Epidermal melanocyte (primary cell): ENCODE data around the gene PCYOX1L.
"Not testable (repeated sequence)": the region's sequence is repeated elsewhere in the genome, so short reads cannot be mapped to it uniquely, and the experiment has no call there.

ENCODE experiments used
- DNase-seq: peaks from one replicate; pipeline ENCODE4 v3.0.0; 2011; ENCODE audit warnings: low spot score; ENCODE audit not compliant: insufficient read length

Gene PCYOX1L

DNA sequence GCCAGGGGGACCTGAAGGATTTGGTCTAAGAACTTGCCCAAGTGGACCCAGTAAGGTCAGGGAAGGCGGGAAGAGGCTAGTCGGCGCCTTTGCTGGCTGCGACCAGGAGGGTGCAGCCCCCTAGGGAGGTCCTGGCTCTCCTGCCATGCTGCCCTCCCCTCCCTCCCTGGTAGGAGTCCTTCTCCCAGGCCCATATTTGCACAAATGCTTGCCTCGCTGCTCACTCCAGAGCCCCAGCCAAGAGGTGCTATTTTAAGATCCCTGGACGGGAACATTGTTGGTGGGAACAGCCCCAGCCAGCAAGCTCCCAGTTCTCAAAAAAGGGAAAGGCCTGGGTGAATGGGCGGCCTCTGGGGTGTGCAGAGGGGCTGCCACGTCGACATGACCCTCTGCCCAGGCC is 25.6 kb downstream of the PCYOX1L start:
- no peak for DNase-seq

- no peak for DNase-seq
These were observed 28.3 kb downstream of the PCYOX1L start for GRCh38 chr5:149386166-149386565.

GRCh38 chr5:149387081-149387631 is 29.3 kb downstream of the PCYOX1L start:
- no peak for DNase-seq

- no peak for DNase-seq
These were observed 30.1 kb downstream of the PCYOX1L start for GRCh38 chr5:149387982-149388381.

DNA sequence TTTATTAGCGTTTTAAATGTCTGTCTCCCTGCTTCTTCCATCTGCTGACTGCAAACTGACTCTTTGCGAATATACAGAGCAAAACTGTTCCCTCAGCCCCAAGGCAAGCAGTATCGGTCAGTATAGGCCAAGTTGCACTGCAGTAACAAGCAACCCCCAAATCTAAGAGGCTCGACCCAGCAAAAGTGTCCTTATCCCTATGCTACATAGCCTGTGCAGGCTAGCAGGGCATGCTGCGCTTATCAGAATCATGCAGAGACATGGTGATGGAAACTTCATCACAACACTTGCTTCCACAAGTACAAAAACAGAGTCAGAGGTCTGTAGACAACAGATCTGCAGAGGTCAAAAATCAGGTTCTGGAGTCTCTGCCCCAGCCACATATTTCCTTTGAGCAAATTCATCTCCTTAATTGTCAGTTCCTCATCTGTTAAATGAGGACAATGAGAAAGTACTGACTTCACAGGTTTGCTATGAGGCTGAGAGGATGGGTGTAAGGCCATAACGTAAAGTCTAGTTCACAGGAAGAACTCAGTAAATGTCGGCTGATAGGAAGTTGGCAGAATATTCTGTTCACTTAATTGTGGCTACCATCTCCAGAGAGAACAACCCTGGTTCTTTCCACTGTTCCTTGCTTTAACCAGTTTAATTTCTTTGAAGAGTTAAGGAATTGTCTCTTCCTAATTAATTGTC is 30.8 kb downstream of the PCYOX1L start:
- no peak for DNase-seq

DNA sequence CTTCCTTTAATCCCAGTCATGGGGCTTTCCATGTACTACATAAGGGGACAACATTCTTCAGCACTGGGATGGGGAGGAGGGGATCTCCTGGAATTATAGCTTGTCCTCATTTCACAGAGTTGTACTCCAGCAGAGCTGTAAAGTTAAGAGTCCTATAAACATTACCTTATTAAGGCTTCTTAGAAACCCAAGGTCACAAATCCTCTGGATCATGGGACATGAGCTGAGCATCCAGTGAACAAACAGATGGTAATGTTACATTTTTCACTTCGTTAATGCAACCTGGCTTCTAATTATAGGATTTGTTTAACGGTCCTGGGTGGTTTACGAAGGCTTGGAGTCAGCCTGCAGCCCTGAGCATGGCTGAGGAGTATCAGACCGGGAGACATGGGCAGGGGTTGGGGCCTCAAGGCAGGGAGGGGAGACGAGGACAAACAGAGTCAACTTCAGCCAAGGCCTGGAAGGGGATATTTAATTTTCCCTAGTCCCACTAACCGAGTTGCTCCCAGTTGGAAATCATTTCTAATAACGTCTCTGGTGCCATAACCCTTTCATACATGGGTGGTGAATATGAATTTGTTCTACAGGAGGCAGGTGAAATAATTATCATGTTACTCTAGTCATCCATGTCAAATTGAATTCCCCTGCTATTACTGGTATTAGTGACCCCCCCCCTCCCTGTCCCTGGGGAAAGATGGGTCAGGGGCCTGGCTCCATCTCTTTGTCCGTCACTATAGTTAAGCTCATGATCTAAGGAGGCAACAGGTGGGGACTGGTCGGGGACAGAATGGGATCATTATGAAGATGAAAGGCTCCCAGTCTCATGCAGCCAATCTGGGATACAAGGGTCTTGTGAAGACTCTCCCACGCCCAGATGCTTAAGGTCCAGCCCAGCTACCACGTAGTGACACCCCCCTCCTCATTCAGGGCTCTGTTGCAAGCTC is 32.0 kb downstream of the PCYOX1L start:
- no peak for DNase-seq

DNA sequence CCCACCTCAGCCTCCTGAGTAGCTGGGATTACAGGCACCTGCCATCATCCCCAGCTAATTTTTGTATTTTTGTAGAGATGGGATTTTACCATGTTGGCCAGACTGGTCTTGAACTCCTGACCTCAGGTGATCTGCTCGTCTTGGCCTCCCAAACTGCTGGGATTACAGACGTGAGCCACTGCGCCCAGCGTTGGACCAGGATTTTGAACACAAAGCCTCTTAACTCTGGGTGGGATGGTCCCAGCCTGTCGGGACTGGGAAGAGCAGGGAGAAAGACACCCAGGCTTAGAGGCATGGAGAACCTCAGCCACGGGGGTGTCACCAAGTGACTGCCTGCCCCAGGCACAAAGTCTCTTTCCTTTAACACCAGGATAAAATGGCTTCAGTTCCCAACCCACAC is 33.2 kb downstream of the PCYOX1L start:
- DNase-seq: not testable (repeated sequence)

- DNase-seq: no peak
These were observed 33.7 kb downstream of the PCYOX1L start for GRCh38 chr5:149391524-149391923.

GRCh38 chr5:149392718-149393117 is 34.9 kb downstream of the PCYOX1L start:
- DNase-seq: no peak

DNA sequence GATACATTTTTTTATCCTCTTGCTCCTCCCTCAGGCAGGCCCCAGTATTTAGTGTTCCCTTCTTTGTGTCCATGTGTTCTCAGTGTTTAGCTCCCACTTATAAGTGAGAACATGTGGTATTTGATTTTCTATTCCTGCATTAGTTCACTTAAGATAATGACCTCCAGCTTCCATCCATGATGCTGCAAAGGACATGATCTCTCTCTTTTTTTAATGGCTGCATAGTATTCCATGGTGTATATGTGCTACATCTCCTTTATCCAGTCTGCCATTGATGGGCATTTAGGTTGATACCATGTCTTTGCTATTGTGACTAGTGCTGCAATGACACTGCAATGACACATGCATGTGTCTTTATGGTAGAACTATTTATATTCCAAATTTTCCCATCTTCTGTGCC is 37.1 kb downstream of the PCYOX1L start:
- DNase-seq: not testable (repeated sequence)

- DNase-seq: no peak
These were observed 39.7 kb downstream of the PCYOX1L start for GRCh38 chr5:149397530-149397929.

DNA sequence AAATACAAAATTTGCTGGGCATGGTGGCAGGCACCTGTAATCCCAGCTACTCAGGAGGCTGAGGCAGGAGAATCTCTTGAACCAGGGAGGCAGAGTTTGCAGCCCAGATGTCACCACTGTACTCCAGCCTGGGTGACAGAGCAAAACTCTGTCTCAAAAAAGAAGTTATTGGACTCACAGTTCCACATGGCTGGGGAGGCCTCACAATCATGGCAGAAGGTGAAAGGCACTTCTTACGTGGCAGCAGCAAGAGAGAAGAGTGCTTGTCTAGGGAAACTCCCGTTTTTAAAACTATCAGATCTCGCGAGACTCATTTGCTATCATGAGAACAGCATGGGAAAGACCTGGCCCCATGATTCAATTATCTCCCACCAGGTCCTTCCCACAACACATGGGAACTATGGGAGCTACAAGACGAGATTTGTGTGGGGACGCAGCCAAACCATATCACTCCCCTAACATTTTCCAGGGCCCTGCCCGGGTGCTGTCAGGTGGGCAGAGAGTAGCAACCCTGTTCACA is 41.0 kb downstream of the PCYOX1L start:
- DNase-seq: not testable (repeated sequence)

DNA sequence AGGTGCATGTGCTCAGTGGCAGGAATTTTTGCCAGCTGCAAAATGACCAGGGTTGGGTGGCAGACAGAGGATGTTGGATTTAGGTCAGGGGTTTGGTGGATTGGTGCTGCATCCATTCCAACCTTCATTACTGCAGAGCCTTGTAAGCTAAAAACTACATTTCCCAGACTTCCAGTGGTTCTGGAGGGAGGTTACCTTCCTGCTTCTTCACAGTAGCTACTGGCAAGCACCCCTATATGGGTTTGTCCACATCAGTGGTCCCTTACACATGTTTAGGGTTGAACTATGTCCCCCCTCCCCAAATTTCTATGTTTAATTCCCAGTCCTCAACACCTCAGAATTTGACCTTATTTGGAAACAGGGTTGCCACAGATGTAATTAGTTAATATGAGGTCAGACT is 41.9 kb downstream of the PCYOX1L start:
- DNase-seq: no peak

GRCh38 chr5:149400304-149400703 is 42.5 kb downstream of the PCYOX1L start:
- no peak for DNase-seq

DNA sequence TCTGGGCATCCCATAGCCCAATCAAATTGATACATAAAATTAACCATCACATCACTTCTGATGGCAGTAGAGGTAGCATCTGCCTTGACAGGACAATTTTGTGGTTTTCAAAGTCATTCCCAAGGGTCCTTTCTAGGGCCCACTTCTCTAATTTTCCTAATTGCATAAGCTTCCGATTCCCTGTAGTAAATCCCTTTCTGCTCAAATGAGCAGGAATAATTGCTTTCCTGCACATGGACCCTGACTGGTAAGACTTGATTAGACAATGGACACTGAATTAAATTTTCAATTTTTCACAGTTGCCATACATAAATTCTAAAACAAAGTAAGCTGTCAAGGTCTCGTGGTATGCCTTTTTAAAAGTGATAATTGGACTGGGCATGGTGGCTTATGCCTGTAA is 43.2 kb downstream of the PCYOX1L start:
- no peak for DNase-seq

DNA sequence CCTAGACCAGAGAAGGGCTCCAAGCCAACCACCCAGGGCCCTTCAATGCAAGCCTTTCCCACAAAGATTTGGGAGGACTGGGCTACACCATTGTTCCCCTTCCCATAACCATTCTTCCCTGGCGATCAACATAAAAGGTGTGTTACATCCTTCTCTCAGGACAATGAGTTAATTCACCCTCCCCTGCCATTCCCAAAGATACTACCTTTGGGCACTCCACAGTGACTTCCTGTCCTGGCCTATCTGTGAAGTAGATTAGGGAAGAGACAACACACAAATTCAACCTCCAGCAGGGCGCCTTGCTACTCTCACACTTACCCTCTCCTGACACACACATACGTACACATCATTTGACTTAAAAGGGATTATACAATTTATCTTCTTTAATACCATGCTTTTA is 44.4 kb downstream of the PCYOX1L start:
- DNase-seq: no peak

DNA sequence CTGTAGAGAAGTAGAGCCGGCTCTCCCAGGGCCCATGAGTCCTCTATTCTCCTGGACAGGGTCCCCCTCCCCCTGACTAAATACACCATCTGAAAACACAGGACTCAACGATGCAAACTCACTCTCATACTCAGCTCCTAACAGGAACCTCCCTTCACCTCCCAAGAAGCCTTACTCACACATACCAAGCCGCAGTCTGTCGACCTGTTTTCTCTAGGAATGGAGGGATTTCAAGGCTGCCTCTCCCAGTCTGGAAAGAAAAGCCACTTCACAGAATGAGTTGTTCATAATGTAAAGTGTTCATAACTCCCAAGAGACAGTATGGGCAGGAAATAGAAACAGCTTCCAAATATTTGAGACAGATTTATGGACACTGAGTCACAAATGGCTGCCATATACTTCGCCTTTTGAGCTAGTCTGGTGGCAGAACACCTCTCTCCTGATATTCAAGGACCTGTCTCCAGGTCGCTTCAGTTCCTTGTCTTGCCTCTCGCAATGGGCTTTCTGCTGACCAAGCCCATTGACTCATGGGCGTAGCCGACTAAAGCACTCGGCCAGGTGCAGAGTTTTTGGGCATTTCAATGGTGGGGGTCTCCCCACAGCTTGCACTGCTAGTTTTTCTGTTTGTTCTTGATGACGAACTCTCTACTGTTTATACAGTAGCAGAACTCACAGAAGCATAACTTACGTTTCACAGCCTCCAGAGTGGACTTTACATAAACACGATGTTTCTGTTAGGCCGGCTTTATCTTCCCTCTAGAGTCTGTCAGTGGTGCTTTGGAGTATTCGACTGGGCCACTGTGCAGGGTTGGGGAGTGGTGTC is 46.3 kb downstream of the PCYOX1L start:
- DNase-seq: no peak

- DNase-seq: no peak
These were observed 47.1 kb downstream of the PCYOX1L start for GRCh38 chr5:149404746-149405549.

DNA sequence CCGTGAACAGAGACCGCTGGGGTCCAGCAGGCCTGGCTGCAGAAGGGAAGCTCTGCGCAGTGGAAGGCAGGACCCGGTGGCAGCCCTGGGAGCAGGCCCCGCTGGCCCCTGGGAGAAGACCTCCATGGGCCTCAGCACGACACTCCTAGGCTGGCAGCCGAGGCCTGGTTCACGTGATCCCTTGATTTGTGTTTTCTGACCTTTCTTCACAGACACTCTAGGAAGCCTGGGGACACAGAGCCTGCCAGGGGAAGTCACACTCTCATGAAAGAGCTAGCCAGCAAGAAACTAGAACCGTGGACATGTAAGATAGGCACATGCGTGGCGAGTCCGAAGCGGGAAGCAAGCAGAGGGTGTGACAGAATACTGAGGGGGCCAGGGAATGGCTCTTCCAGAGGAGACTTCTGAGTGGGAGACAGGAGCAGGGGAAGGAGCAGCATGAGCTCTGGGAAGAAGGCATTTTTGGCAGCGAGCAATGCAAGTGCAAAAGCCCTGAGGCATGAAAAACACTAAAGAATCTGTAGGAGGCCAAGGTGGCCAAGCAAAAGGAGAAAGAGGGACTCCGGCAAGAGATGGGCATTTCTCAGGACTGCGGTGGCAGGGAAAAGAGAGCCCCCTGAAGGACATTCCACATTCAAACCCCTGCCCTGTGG is 47.8 kb downstream of the PCYOX1L start:
- DNase-seq: no peak
